OCI-LY1 (cell line): ENCODE measurements around the gene ZNF629.

Experiments used
- EZH2 ChIP-seq: fragments of 200-600 bp; sonication (generic), shearing (Covaris generic); IDR thresholded peaks from 2 replicates; pipeline ENCODE4 v1.8.0; 2017; ENCODE audit warnings: borderline replicate concordance, mixed run types, mild to moderate bottlenecking, antibody characterized with exemption, low read length, moderate library complexity, mixed read lengths
- TF ChIP-seq, protein P1 (sequence below): fragments of 200-600 bp; sonication (generic), shearing (Covaris generic); IDR thresholded peaks from 2 replicates; pipeline ENCODE4 v1.5.1; 2017; ENCODE audit warnings: mild to moderate bottlenecking, antibody characterized with exemption, low read length, moderate library complexity, mixed read lengths

DNA sequence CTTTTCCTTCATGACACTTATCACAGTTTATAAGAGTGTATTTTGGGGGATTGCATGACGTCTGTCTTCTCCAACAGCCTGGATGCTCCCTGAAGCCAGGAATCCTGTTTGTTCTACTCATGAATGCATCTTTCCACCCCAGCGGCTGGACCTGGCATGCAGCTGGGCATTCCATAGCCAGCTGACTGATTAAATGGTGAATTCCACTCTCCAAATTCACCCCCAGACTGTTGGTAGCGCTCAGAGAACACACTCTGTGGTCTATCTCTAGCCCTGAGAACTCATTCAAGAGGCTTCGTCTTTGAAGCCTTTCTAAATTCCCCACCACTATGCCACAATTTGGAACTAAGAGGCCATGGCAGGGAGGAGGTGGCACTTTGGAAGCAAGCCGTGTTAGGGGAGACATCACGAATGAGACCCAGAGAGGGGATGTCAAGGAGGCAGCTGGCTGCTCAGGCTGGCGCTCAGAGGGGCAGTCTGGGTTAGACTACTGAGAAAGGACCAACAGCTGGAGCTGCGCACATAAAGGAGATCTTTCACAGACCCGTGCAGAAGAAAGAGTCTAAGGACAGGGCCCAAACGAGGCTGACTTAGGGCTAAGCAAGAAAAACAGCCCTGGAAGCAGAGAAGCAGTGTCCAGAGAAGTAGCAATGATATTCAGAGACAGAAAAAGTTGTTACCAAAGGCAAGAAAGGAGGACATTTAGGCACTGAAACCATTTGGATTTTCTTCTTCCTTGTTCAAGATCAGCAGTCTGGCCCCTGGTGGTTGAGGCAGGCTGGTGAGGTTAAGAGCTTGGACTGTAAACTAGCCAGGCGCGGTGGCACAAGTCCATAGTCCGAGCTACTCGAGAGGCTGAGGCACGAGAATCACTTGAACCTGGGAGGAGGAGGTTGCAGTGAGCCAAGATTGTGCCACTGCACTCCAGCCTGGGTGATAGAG, 42.4 kb upstream of the ZNF629 start:
- TF ChIP-seq EZH2: no peak
- TF ChIP-seq, protein P1, sequence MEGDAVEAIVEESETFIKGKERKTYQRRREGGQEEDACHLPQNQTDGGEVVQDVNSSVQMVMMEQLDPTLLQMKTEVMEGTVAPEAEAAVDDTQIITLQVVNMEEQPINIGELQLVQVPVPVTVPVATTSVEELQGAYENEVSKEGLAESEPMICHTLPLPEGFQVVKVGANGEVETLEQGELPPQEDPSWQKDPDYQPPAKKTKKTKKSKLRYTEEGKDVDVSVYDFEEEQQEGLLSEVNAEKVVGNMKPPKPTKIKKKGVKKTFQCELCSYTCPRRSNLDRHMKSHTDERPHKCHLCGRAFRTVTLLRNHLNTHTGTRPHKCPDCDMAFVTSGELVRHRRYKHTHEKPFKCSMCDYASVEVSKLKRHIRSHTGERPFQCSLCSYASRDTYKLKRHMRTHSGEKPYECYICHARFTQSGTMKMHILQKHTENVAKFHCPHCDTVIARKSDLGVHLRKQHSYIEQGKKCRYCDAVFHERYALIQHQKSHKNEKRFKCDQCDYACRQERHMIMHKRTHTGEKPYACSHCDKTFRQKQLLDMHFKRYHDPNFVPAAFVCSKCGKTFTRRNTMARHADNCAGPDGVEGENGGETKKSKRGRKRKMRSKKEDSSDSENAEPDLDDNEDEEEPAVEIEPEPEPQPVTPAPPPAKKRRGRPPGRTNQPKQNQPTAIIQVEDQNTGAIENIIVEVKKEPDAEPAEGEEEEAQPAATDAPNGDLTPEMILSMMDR: no peak
